Thyroid gland (tissue), 4 donors: ENCODE results near the gene DCDC2. TPM values are rescaled to one million over a fixed set of nuclear protein-coding genes. Genes with fewer than 3 reads are reported as not detected.
"Not testable (repeated sequence)": the region's sequence is repeated elsewhere in the genome, so short reads cannot be mapped to it uniquely, and the experiment has no call there.

ENCODE experiments used
- DNase-seq, 2 donors: peaks; one replicate each; pipeline ENCODE4 v3.0.0-alpha.2; 2019
- H3K27ac ChIP-seq, 3 donors: fragments of 200-600 bp; sonication (generic); 1 replicate in 2 of 3; 2 replicates in 1 of 3; pipeline ENCODE4 v1.5.1; 2016 to 2019; ENCODE audit warnings: mild to moderate bottlenecking in 1 of 3, moderate library complexity in 1 of 3
- H3K27me3 ChIP-seq: fragments of 200-600 bp; sonication (generic); one replicate; pipeline ENCODE4 v1.5.1; 2019
- H3K36me3 ChIP-seq, 2 donors: fragments of 200-600 bp; sonication (generic); one replicate each; pipeline ENCODE4 v1.5.1; 2016 to 2019
- H3K4me1 ChIP-seq, 2 donors: fragments of 200-600 bp; sonication (generic); one replicate each; pipeline ENCODE4 v1.5.1; 2017 to 2019
- H3K4me3 ChIP-seq, 3 donors: fragments of 200-600 bp; sonication (generic); replicated peaks in 1 of 3; 1 replicate in 2 of 3; 2 replicates in 1 of 3; pipeline ENCODE4 v1.5.1; 2016; ENCODE audit warnings: mild to moderate bottlenecking in 1 of 3
- H3K9me3 ChIP-seq: fragments of 200-600 bp; sonication (generic); one replicate; pipeline ENCODE4 v1.5.1; 2017
- POLR2A ChIP-seq, 2 donors: fragments of 450-650 bp; IDR thresholded peaks; one replicate each; pipeline ENCODE4 v1.6.1; 2017; ENCODE audit warnings: antibody characterized with exemption in 2 of 2, mild to moderate bottlenecking in 2 of 2, moderate library complexity in 1 of 2
- whole genome bisulfite sequencing, 2 donors: methylation state at CpG; one replicate each; pipeline ENCODE4 v1.1.5; 2017; 5-methylcytosine and 5-hydroxymethylcytosine counted together
- intact Hi-C: fragments of 100-400 bp; cut with DNase I; formaldehyde crosslinking; loops from one replicate; pipeline ENCODE4 v1.15.1; 2023
- total RNA-seq, 4 donors: library from RNA; depleted of rRNA; stranded (reverse); fragments of >200 nt; gene quantifications; one replicate each; pipeline ENCODE4 v1.2.3, GENCODE V29; 2016
- TF ChIP-seq, protein P1 (sequence below), 6 experiments: fragments of 200-600 bp in 3 of 6; fragments of 450-650 bp in 3 of 6; sonication (generic) in 3 of 6; IDR thresholded peaks; one replicate each; pipeline ENCODE4 v1.5.1; 2016 to 2019; ENCODE audit warnings: antibody characterized with exemption in 6 of 6, mild to moderate bottlenecking in 2 of 6, inconsistent platforms in 1 of 6, moderate library complexity in 1 of 6

The DCDC2 gene
- total RNA-seq, 4 donors from 2014 or later = 8.7 to 14.8 (median 12.3) TPM

DNA sequence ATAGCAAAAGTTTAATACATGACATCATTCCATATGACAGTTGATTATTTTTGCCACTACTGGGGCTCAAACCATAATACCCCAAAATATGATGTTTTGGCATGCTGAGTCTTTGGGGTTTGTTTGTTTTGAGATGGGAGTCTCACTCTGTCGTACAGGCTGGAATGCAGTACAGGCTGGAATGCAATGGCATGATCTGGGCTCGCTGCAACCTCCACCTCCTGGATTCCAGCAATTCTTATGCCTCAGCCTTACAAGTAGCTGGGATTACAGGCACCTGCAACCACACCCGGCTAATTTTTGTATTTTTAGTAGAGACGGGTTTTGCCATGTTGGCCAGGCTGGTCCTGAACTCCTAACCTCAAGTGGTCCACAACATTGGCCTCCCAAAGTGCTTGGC is 43.6 kb upstream of the DCDC2 start:
- H3K27ac ChIP-seq = no peak overlapping the region
- H3K4me1 ChIP-seq = peaks cover 7 to 12% of the 10 kb centered on the region in 2 donors
- no peaks in the 10 kb centered on the region for H3K36me3 ChIP-seq
- WGBS, 2 donors = 58 to 70% methylated on average over 4 of the region's 4 CpGs
- no peak overlapping the region for H3K4me3 ChIP-seq
- intact Hi-C loops = no loop called here
- TF ChIP-seq, protein P1, sequence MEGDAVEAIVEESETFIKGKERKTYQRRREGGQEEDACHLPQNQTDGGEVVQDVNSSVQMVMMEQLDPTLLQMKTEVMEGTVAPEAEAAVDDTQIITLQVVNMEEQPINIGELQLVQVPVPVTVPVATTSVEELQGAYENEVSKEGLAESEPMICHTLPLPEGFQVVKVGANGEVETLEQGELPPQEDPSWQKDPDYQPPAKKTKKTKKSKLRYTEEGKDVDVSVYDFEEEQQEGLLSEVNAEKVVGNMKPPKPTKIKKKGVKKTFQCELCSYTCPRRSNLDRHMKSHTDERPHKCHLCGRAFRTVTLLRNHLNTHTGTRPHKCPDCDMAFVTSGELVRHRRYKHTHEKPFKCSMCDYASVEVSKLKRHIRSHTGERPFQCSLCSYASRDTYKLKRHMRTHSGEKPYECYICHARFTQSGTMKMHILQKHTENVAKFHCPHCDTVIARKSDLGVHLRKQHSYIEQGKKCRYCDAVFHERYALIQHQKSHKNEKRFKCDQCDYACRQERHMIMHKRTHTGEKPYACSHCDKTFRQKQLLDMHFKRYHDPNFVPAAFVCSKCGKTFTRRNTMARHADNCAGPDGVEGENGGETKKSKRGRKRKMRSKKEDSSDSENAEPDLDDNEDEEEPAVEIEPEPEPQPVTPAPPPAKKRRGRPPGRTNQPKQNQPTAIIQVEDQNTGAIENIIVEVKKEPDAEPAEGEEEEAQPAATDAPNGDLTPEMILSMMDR (IDR thresholded peaks at IDR 0.05) = no peak
- no peak for TF ChIP-seq POLR2A (IDR thresholded peaks at IDR 0.05)
- no peaks in the 10 kb centered on the region for H3K9me3 ChIP-seq
- no peaks in the 10 kb centered on the region for H3K27me3 ChIP-seq
- no peak for DNase-seq

DNA sequence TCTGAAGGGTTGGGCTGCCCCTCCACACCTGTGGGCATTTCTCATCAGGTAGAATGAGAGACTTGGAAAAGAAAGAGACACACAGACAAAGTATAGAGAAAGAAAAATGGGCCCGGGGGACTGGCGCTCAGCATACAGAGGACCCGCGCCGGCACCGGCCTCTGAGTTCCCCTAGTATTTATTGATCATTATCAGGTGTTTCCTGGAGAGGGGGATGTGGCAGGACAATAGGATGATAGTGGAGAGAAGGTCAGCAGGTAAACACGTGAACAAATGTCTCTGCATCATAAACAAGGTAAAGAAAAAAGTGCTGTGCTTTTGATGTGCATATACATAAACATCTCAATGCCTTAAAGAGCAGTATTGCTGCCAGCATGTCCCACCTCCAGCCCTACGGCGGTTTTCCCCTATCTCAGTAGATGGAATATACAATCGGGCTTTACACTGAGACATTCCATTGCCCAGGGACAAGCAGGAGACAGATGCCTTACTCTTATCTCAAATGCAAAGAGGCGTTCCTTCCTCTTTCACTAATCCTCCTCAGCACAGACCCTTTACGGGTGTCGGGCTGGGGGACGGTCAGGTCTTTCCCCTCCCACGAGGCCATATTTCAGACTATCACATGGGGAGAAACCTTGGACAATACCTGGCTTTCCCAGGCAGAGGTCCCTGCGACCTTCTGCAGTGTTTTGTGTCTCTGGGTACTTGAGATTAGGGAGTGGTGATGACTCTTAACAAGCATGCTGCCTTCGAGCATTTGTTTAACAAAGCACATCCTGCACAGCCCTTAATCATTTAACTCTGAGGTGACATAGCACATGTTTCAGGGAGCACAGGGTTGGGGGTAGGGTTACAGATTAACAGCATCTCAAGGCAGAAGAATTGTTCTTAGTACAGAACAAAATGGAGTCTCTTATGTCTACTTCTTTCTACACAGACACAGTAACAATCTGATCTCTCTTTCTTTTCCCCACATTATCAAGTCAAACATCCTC is 42.5 kb upstream of the DCDC2 start:
- H3K9me3 ChIP-seq, H3K4me3 ChIP-seq, DNase-seq, intact Hi-C loops, H3K36me3 ChIP-seq, H3K27me3 ChIP-seq, H3K27ac ChIP-seq: not testable (repeated sequence)
- peaks cover 7 to 12% of the 10 kb centered on the region in 2 donors for H3K4me1 ChIP-seq
- WGBS, 2 donors = 35 to 38% methylated on average over 17 of the region's 17 CpGs

DNA sequence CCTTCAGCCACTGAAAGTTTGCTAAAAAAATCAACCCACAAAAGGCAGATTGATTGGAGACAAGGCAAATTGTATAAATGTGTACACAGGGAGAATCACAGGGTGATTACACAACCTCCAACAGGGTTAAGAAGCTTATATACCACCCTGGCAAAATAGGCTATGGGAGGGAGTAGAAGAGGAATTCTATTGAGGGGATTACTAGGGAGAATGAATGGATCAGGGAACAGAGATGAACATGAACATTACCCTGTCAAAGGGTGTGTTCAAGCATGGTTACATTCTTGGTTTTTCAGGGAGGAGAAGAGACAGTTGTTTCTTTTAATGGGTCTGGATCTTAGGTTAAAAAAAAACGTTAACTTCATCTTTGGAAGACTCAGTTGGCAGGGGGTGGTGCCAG is 39.8 kb upstream of the DCDC2 start:
- no peak overlapping the region for H3K4me3 ChIP-seq
- H3K9me3 ChIP-seq = no peaks in the 10 kb centered on the region
- H3K36me3 ChIP-seq = no peaks in the 10 kb centered on the region
- TF ChIP-seq POLR2A (IDR thresholded peaks at IDR 0.05) = no peak
- TF ChIP-seq, protein P1 (IDR thresholded peaks at IDR 0.05) = no peak
- no peaks in the 10 kb centered on the region for H3K4me1 ChIP-seq
- intact Hi-C loops = loop anchor here (5.0 to 10.0 kb wide), 2 partner anchors 115 to 333 kb away; no protein-coding TSS in a partner anchor
- H3K27me3 ChIP-seq = no peaks in the 10 kb centered on the region
- 62 to 68% methylated on average over 1 of the region's 1 CpG for WGBS, 2 donors
- no peak for DNase-seq
- no peak overlapping the region for H3K27ac ChIP-seq

DNA sequence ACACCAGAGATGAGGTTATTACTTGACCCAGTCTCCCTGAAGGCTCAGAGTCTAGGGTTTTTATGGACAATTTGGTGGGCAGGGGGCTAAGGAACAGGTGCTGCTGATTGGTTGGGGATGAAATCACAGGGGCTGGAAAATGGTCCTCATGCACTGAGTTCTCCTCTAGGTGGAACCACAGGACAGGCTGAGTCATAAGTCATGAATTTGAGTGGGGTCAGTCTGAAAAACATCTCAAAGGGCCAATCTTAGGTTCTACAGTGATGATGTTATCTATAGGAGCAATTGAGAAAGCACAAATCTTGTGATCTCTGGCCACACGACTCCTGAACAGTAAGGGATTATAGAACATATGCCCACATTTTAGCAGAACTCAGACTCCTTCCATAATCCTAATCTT is 39.0 kb upstream of the DCDC2 start:
- Histone ChIP-seq H3K9me3 (no peaks in the 10 kb centered on the region), H3K36me3 (no peaks in the 10 kb centered on the region), H3K4me1 (no peaks in the 10 kb centered on the region), H3K4me3 (no peak overlapping the region), H3K27me3 (no peaks in the 10 kb centered on the region), H3K27ac (no peak overlapping the region)
- intact Hi-C loops = loop anchor here (5.0 to 10.0 kb wide), 2 partner anchors 115 to 332 kb away; no protein-coding TSS in a partner anchor
- TF ChIP-seq, protein P1 (IDR thresholded peaks at IDR 0.05) = no peak
- TF ChIP-seq POLR2A (IDR thresholded peaks at IDR 0.05) = no peak
- 85 to 94% methylated on average over 1 of the region's 1 CpG for WGBS, 2 donors
- DNase-seq = no peak

DNA sequence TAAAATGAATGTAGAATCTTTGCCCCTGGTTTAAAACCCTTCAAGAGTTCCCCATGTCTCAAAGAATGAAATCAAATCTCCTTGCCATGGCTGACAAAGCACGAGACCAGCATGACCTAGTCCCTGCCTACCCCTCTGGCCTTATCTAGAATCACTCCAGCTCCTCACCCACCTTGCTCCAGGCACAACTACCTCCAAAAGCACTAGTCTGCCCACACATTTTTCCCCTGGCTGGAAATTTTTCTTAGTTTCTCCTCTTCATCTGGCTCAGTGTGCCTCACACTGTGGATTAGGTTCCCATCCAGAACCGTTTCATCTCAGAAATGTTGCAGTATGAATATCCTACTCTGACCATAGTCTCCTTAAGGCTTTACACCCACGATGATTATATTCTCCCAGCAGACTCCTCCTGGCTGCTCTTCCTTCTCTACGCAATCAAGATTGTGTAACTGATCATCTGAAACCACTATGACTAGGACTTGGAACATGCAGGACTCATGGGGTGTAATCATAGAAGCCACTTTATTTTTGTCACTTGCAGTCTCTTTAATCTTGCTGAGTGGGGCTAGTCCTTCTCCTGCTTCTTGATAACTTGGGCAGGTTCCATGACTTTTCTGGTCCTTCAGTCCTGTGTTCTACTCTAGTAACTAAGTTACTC is 37.0 kb upstream of the DCDC2 start:
- H3K27me3 ChIP-seq = no peaks in the 10 kb centered on the region
- no peaks in the 10 kb centered on the region for H3K4me1 ChIP-seq
- H3K27ac ChIP-seq = no peak overlapping the region
- H3K36me3 ChIP-seq = no peaks in the 10 kb centered on the region
- TF ChIP-seq, protein P1 (IDR thresholded peaks at IDR 0.05) = no peak
- no peak for TF ChIP-seq POLR2A (IDR thresholded peaks at IDR 0.05)
- H3K9me3 ChIP-seq = no peaks in the 10 kb centered on the region
- H3K4me3 ChIP-seq = no peak overlapping the region
- intact Hi-C loops = loop anchor here (5.0 to 10.0 kb wide), 2 partner anchors 113 to 330 kb away; no protein-coding TSS in a partner anchor
- WGBS, 2 donors = 76 to 83% methylated on average over 4 of the region's 4 CpGs
- no peak for DNase-seq
